Fibroblast of lung (primary cell): Measurements from ENCODE around the gene GRAP2. TPM values are rescaled to one million over a fixed set of nuclear protein-coding genes. Genes with fewer than 3 reads are reported as not detected.

Experiments
- DNase-seq, 2 donors: peaks; one replicate each; pipeline versions ENCODE4 v3.0.0 to v3.0.0-alpha.2; 2010; ENCODE audit warnings: low read depth in 2 of 2
- H2AFZ ChIP-seq: 2 replicates; pipeline ENCODE4 v1.5.1; 2012; ENCODE audit warnings: low read length, control low read depth, inconsistent platforms
- H3K27ac ChIP-seq: 2 replicates; pipeline ENCODE4 v1.5.1; 2011; ENCODE audit warnings: low read length, control low read depth; ENCODE audit not compliant: insufficient read depth
- H3K27me3 ChIP-seq: 2 replicates; pipeline ENCODE4 v1.5.1; 2011; ENCODE audit warnings: mild to moderate bottlenecking, low read length; ENCODE audit not compliant: control insufficient read depth, insufficient read depth
- H3K36me3 ChIP-seq: 2 replicates; pipeline ENCODE4 v1.5.1; 2011; ENCODE audit warnings: low read length; ENCODE audit not compliant: control insufficient read depth, insufficient read depth
- H3K4me1 ChIP-seq: 2 replicates; pipeline ENCODE4 v1.5.1; 2011; ENCODE audit warnings: low read length; ENCODE audit not compliant: control insufficient read depth, insufficient read depth; ENCODE audit errors: extremely low read depth
- H3K4me2 ChIP-seq: 2 replicates; pipeline ENCODE4 v1.5.1; 2011; ENCODE audit warnings: low read length, control low read depth; ENCODE audit not compliant: insufficient read depth; ENCODE audit errors: extremely low read depth
- H3K4me3 ChIP-seq, 4 experiments: fragments of 200-600 bp in 1 of 4; sonication (generic) in 1 of 4; replicated peaks in 1 of 4; 2 replicates each; pipeline ENCODE4 v1.5.1; 2011 to 2016; ENCODE audit warnings: low read length in 4 of 4, low read depth in 3 of 4, mild to moderate bottlenecking in 3 of 4, control low read depth in 2 of 4, inconsistent platforms in 1 of 4, mixed read lengths in 1 of 4; ENCODE audit not compliant: insufficient read depth in 1 of 4; ENCODE audit errors: control extremely low read depth in 1 of 4
- H3K79me2 ChIP-seq: 2 replicates; pipeline ENCODE4 v1.5.1; 2012; ENCODE audit warnings: mild to moderate bottlenecking, low read length, inconsistent platforms; ENCODE audit not compliant: control insufficient read depth, insufficient read depth
- H3K9ac ChIP-seq: 2 replicates; pipeline ENCODE4 v1.5.1; 2011; ENCODE audit warnings: mild to moderate bottlenecking, low read length, control low read depth; ENCODE audit not compliant: insufficient read depth
- H3K9me3 ChIP-seq: 2 replicates; pipeline ENCODE4 v1.5.1; 2012; ENCODE audit warnings: low read depth, low read length; ENCODE audit not compliant: control insufficient read depth, insufficient read depth
- H4K20me1 ChIP-seq: 2 replicates; pipeline ENCODE4 v1.5.1; 2011; ENCODE audit warnings: low read length; ENCODE audit not compliant: control insufficient read depth, insufficient read depth; ENCODE audit errors: extremely low read depth
- EZH2 ChIP-seq: IDR thresholded peaks from 2 replicates; pipeline ENCODE4 v1.5.1; 2012; ENCODE audit warnings: low read length, control low read depth, mild to moderate bottlenecking; ENCODE audit errors: missing control alignments
- polyA plus RNA-seq, 2 donors: library from polyadenylated mRNA; depleted of rRNA in 1 of 2; stranded (reverse) in 1 of 2; unstranded in 1 of 2; fragments of >200 nt; gene quantifications; 2 replicates each; pipeline ENCODE4 v1.2.1, GENCODE V29; 2011 to 2012; ENCODE audit warnings: missing spikeins in 1 of 2
- total RNA-seq: library from RNA; depleted of rRNA; stranded (reverse); fragments of >200 nt; gene quantifications from 2 replicates; pipeline ENCODE4 v1.2.1, GENCODE V29; 2014
- TF ChIP-seq, protein P1 (sequence below), 2 donors: IDR thresholded peaks in 1 of 2; conservative IDR thresholded peaks in 1 of 2; 1 replicate in 1 of 2; 2 replicates in 1 of 2; pipeline ENCODE4 v1.5.1; 2011 to 2012; ENCODE audit warnings: low read length in 2 of 2, control low read depth in 1 of 2, inconsistent platforms in 1 of 2, low read depth in 1 of 2, mild to moderate bottlenecking in 1 of 2

GRAP2 gene
- total and polyA plus RNA-seq, 2 donors (not counting 1 experiment from before 2014, with no cell fraction given), result not detected

- DNase-seq, result no peak
- H3K9ac ChIP-seq, result no peak overlapping the region
- H3K27me3 ChIP-seq, result peaks cover 32% of the 10 kb centered on the region
- H3K4me3 ChIP-seq, result no peak overlapping the region
- no peaks in the 10 kb centered on the region for H3K36me3 ChIP-seq
- H4K20me1 ChIP-seq, result no peaks in the 10 kb centered on the region
- TF ChIP-seq, protein P1, sequence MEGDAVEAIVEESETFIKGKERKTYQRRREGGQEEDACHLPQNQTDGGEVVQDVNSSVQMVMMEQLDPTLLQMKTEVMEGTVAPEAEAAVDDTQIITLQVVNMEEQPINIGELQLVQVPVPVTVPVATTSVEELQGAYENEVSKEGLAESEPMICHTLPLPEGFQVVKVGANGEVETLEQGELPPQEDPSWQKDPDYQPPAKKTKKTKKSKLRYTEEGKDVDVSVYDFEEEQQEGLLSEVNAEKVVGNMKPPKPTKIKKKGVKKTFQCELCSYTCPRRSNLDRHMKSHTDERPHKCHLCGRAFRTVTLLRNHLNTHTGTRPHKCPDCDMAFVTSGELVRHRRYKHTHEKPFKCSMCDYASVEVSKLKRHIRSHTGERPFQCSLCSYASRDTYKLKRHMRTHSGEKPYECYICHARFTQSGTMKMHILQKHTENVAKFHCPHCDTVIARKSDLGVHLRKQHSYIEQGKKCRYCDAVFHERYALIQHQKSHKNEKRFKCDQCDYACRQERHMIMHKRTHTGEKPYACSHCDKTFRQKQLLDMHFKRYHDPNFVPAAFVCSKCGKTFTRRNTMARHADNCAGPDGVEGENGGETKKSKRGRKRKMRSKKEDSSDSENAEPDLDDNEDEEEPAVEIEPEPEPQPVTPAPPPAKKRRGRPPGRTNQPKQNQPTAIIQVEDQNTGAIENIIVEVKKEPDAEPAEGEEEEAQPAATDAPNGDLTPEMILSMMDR (conservative IDR thresholded peaks at IDR 0.05 in 1 of 2, IDR thresholded peaks at IDR 0.05 in 1 of 2; ENCODE audit: low read depth in 1 of 2, low read length in 2 of 2), result no peak
- no peak for TF ChIP-seq EZH2
- H3K4me2 ChIP-seq, result no peak overlapping the region
- no peak overlapping the region for H3K27ac ChIP-seq
- no peak overlapping the region for H2AFZ ChIP-seq
- H3K9me3 ChIP-seq, result no peaks in the 10 kb centered on the region
- no peaks in the 10 kb centered on the region for H3K79me2 ChIP-seq
- no peaks in the 10 kb centered on the region for H3K4me1 ChIP-seq
Observed at GRCh38 chr22:39923696-39924095, 22.8 kb downstream of the GRAP2 start.

DNA sequence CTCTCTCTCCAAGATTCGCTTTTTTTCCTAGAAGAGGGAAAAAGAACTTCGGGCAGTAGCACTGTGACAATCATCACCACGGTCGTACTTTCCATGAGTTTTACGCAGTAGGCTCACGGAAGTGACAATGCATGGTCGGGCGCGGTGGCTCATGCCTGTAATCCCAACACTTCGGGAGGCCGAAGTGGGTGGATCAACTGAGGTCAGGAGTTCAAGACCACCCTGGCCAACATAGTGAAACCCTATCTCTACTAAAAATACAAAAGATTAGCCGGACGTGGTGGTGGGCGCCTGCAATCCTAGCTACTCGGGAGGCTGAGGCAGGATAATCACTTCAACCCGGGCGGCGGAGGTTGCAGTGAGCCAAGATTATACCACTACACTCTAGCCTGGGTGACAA lies 23.4 kb downstream of the GRAP2 start:
- Histone ChIP-seq H3K9ac (no peak overlapping the region), H3K4me2 (no peak overlapping the region), H3K36me3 (no peaks in the 10 kb centered on the region), H3K79me2 (no peaks in the 10 kb centered on the region), H3K4me1 (no peaks in the 10 kb centered on the region), H3K9me3 (no peaks in the 10 kb centered on the region), H2AFZ (no peak overlapping the region), H4K20me1 (no peaks in the 10 kb centered on the region), H3K4me3 (no peak overlapping the region), H3K27ac (no peak overlapping the region), H3K27me3 (peaks cover 32% of the 10 kb centered on the region)
- TF ChIP-seq, protein P1 (conservative IDR thresholded peaks at IDR 0.05 in 1 of 2, IDR thresholded peaks at IDR 0.05 in 1 of 2; ENCODE audit: low read depth in 1 of 2, low read length in 2 of 2), result no peak
- no peak for TF ChIP-seq EZH2
- DNase-seq, result no peak

DNA sequence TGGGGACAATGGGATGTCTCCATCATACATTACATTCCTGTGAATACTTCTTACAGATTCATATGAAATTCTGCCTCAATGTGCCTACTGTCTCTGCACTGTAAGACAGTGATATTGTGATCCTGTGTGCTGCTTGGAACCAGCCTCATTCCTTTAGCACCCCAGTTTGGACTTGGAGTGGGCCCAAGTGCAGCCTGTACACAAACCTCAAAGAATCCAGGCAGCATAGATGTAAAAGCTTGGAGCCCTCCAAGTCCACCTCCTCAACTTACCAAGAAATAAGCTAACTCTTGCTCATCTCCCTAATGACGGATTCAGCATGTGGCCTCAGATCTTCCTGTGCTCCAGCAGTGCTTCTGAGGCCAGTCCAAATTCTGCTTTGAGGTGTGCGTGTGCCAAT lies 24.4 kb downstream of the GRAP2 start:
- Histone ChIP-seq H3K27me3 (peaks cover 35% of the 10 kb centered on the region), H2AFZ (no peak overlapping the region)

More for the DNA sequence above, 24.4 kb downstream of the GRAP2 start:
- Histone ChIP-seq H3K27ac (no peak overlapping the region), H3K36me3 (no peaks in the 10 kb centered on the region), H4K20me1 (no peaks in the 10 kb centered on the region), H3K9ac (no peak overlapping the region), H3K79me2 (no peaks in the 10 kb centered on the region), H3K4me1 (no peaks in the 10 kb centered on the region), H3K9me3 (no peaks in the 10 kb centered on the region), H3K4me2 (no peak overlapping the region), H3K4me3 (no peak overlapping the region)
- TF ChIP-seq EZH2, result no peak
- TF ChIP-seq, protein P1 (conservative IDR thresholded peaks at IDR 0.05 in 1 of 2, IDR thresholded peaks at IDR 0.05 in 1 of 2; ENCODE audit: low read depth in 1 of 2, low read length in 2 of 2), result no peak
- DNase-seq, result no peak
